ENCODE results near the gene LRP2. TPM values are rescaled to one million over a fixed set of nuclear protein-coding genes. Genes with fewer than 3 reads are reported as not detected.
"Not testable (repeated sequence)": the region's sequence is repeated elsewhere in the genome, so short reads cannot be mapped to it uniquely, and the experiment has no call there.

The LRP2 gene
- total RNA-seq, 2 donors from 2014 or later: not detected

GRCh38 chr2:169304689-169305088 lies 57.6 kb downstream of the LRP2 start:
- DNase-seq; intact Hi-C loops (cut with DNase I, micrococcal nuclease); ATAC-seq: not testable (repeated sequence)

GRCh38 chr2:169303579-169304305 lies 58.6 kb downstream of the LRP2 start:
- no peak for DNase-seq
- intact Hi-C loops (cut with DNase I, micrococcal nuclease): no loop called here
- no peak for ATAC-seq

- intact Hi-C loops (cut with DNase I, micrococcal nuclease): no loop called here
- ATAC-seq (no peak), DNase-seq (no peak)
Observed at GRCh38 chr2:169302364-169302763, 60.0 kb downstream of the LRP2 start.

- ATAC-seq (no peak), DNase-seq (no peak)
- intact Hi-C loops (cut with DNase I, micrococcal nuclease): no loop called here
Observed at GRCh38 chr2:169301596-169302335, 60.6 kb downstream of the LRP2 start.

GRCh38 chr2:169300636-169301530 lies 61.5 kb downstream of the LRP2 start:
- intact Hi-C loops (cut with DNase I, micrococcal nuclease): no loop called here
- ATAC-seq: no peak
- DNase-seq: no peak

GRCh38 chr2:169298007-169298406 lies 64.3 kb downstream of the LRP2 start:
- DNase-seq: no peak
- ATAC-seq: no peak
- intact Hi-C loops (cut with DNase I, micrococcal nuclease): no loop called here

GRCh38 chr2:169294001-169294675 lies 68.2 kb downstream of the LRP2 start:
- DNase-seq: no peak
- ATAC-seq: no peak
- intact Hi-C loops (cut with DNase I, micrococcal nuclease): no loop called here

- DNase-seq: no peak
- intact Hi-C loops (cut with DNase I, micrococcal nuclease): no loop called here
- ATAC-seq: no peak
Observed at GRCh38 chr2:169291517-169291916, 70.8 kb downstream of the LRP2 start.

GRCh38 chr2:169290433-169290832 lies 71.9 kb downstream of the LRP2 start:
- intact Hi-C loops (cut with DNase I, micrococcal nuclease): no loop called here

GRCh38 chr2:169287666-169288065 lies 74.7 kb downstream of the LRP2 start:
- ATAC-seq (no peak), DNase-seq (no peak)
- intact Hi-C loops (cut with DNase I, micrococcal nuclease): no loop called here

More at GRCh38 chr2:169290433-169290832, 71.9 kb downstream of the LRP2 start:
- DNase-seq: no peak
- no peak for ATAC-seq

GRCh38 chr2:169286624-169287231 lies 75.6 kb downstream of the LRP2 start:
- intact Hi-C loops (cut with DNase I, micrococcal nuclease): no loop called here
- no peak for DNase-seq
- no peak for ATAC-seq

- ATAC-seq (no peak), DNase-seq (no peak)
- intact Hi-C loops (cut with DNase I, micrococcal nuclease): no loop called here
Observed at GRCh38 chr2:169285531-169286235, 76.7 kb downstream of the LRP2 start.

GRCh38 chr2:169280502-169280901 lies 81.8 kb downstream of the LRP2 start:
- DNase-seq (no peak), ATAC-seq (no peak)
- intact Hi-C loops (cut with DNase I, micrococcal nuclease): no loop called here

GRCh38 chr2:169275696-169276444 lies 86.5 kb downstream of the LRP2 start:
- intact Hi-C loops (cut with DNase I, micrococcal nuclease): no loop called here
- no peak for ATAC-seq
- DNase-seq: no peak

GRCh38 chr2:169272010-169272409 lies 90.3 kb downstream of the LRP2 start:
- intact Hi-C loops (cut with DNase I, micrococcal nuclease): no loop called here
- ATAC-seq (no peak), DNase-seq (no peak)

GRCh38 chr2:169270574-169270973 lies 91.8 kb downstream of the LRP2 start:
- intact Hi-C loops (cut with DNase I, micrococcal nuclease); DNase-seq; ATAC-seq: not testable (repeated sequence)

GRCh38 chr2:169265591-169265990 lies 96.7 kb downstream of the LRP2 start:
- ATAC-seq (no peak), DNase-seq (no peak)
- intact Hi-C loops (cut with DNase I, micrococcal nuclease): no loop called here
